BLaER1 treated with 17β-estradiol and CSF1 and Interleukin-3, amounts not matched to agents 10 nM and 100 nM (cell line): ENCODE data around the gene RGL1.
"Not testable (repeated sequence)": the region's sequence is repeated elsewhere in the genome, so short reads cannot be mapped to it uniquely, and the experiment has no call there.

Experiments used
- H3K27ac ChIP-seq, 11 experiments: shearing (Covaris generic); formaldehyde crosslinking; 2 replicates each; pipeline ENCODE4 v1.8.1; 2022
- H3K27me3 ChIP-seq, 11 experiments: shearing (Covaris generic); formaldehyde crosslinking; 2 replicates each; pipeline ENCODE4 v1.8.1; 2022
- H3K36me3 ChIP-seq, 11 experiments: shearing (Covaris generic); formaldehyde crosslinking; 2 replicates each; pipeline ENCODE4 v1.8.1; 2022
- H3K4me1 ChIP-seq, 10 experiments: shearing (Covaris generic); formaldehyde crosslinking; 2 replicates each; pipeline ENCODE4 v1.8.1; 2022
- H3K4me2 ChIP-seq, 11 experiments: shearing (Covaris generic); formaldehyde crosslinking; 2 replicates each; pipeline ENCODE4 v1.8.1; 2022
- H3K4me3 ChIP-seq, 10 experiments: shearing (Covaris generic); formaldehyde crosslinking; 2 replicates each; pipeline ENCODE4 v1.8.1; 2022
- H3K9ac ChIP-seq, 11 experiments: shearing (Covaris generic); formaldehyde crosslinking; 2 replicates each; pipeline ENCODE4 v1.8.1; 2022
- H3K9me3 ChIP-seq, 11 experiments: shearing (Covaris generic); formaldehyde crosslinking; replicated peaks in 1 of 11; 2 replicates each; pipeline ENCODE4 v1.8.1; 2022
- H4K20me1 ChIP-seq, 11 experiments: shearing (Covaris generic); formaldehyde crosslinking; 2 replicates each; pipeline ENCODE4 v1.8.1; 2022
- Cebpa-rat ChIP-seq, 11 experiments: shearing (Covaris generic); IDR thresholded peaks; 2 replicates each; pipeline ENCODE4 v1.8.1; 2022

Gene RGL1

DNA sequence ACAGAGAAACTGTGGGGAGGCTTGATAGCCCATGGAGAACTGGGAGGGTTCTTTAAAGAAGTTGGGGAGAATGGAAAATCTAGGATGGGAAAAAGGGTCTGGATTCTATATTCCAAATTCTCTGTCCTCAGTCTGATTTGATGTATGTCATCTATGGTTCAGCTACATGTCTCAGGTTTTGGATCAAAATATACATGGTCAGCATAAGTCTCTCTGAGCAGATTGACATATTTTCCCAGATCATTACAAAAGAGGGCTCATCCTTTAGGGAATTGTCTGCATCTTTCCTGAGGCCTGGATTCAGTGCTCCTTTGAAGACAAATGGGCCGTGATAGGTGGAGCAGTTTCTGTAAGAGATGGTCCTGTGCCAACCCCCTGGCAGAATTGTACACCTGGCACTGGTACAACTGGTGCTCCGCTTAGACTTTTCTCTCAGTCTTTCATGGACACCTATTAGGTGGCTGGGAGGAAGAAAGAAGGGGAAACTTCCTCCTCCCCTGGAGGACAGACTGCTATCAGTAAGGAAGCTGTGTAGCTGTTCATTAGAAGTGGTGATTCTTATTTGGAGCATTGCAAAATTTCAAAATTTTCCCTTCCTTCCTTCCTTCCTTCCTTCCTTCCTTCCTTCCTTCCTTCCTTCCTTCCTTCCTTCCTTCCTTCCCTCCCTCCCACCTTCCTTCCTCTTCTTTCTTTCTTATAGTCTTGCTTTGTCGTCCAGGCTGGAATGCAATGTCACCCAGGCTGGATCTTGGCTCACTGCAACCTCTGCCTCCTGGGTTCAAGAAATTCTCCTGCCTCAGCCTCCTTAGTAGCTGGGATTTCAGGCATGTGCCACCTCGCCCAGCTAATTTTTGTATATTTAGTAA, 26.1 kb upstream of the RGL1 start:
- H3K36me3 ChIP-seq: peaks cover 0 to 20% (median 10%) of the 10 kb centered on the region in 11 experiments; a peak in 10 of 22 replicates
- H3K9me3 ChIP-seq: peaks cover 53 to 72% (median 63%) of the 10 kb centered on the region in 11 experiments
- no peaks in the 10 kb centered on the region for H4K20me1 ChIP-seq
- peak overlapping the region in 2 of 11 experiments; percentile 7 to 32; a peak in 1 of 22 replicates for H3K9ac ChIP-seq
- no peaks in the 10 kb centered on the region for H3K27me3 ChIP-seq
- H3K4me1 ChIP-seq: peaks cover 0 to 26% (median 14%) of the 10 kb centered on the region in 10 experiments; a peak in 17 of 20 replicates
- 0 out of 20 replicates have a peak overlapping the region, but pooled peaks of 2 of the 10 experiments have one; percentile 11 to 28 for H3K4me3 ChIP-seq
- H3K4me2 ChIP-seq: peak overlapping the region in 6 of 11 experiments; percentile 44 to 73 (median 62); a peak in 12 of 22 replicates
- no peak for TF ChIP-seq Cebpa-rat (IDR thresholded peaks at IDR 0.05)
- H3K27ac ChIP-seq: peak overlapping the region in 4 of 11 experiments; percentile 10 to 65 (median 38); a peak in 4 of 22 replicates

GRCh38 chr1:183780159-183780558, 24.8 kb upstream of the RGL1 start:
- H3K4me3 ChIP-seq: no peak overlapping the region
- TF ChIP-seq Cebpa-rat (IDR thresholded peaks at IDR 0.05): no peak
- peak overlapping the region in 2 of 11 experiments; percentile 49 to 57; a peak in 4 of 22 replicates for H3K4me2 ChIP-seq
- H3K9ac ChIP-seq: no peak overlapping the region
- H3K9me3 ChIP-seq: peaks cover 40 to 58% (median 49%) of the 10 kb centered on the region in 11 experiments
- peaks cover 0 to 11% (median 3%) of the 10 kb centered on the region in 11 experiments; a peak in 6 of 22 replicates for H3K36me3 ChIP-seq
- peaks cover 0 to 26% (median 14%) of the 10 kb centered on the region in 10 experiments; a peak in 17 of 20 replicates for H3K4me1 ChIP-seq
- no peaks in the 10 kb centered on the region for H4K20me1 ChIP-seq
- no peak overlapping the region for H3K27ac ChIP-seq
- H3K27me3 ChIP-seq: no peaks in the 10 kb centered on the region

GRCh38 chr1:183780757-183781156, 24.2 kb upstream of the RGL1 start:
- Histone ChIP-seq H3K4me3 (no peak overlapping the region), H3K4me2 (peak overlapping the region in 2 of 11 experiments; percentile 49 to 57; a peak in 4 of 22 replicates), H3K36me3 (peaks cover 0 to 9% (median 0%) of the 10 kb centered on the region in 11 experiments; a peak in 3 of 22 replicates), H3K4me1 (peaks cover 0 to 26% (median 14%) of the 10 kb centered on the region in 10 experiments; a peak in 17 of 20 replicates), H3K9me3 (peaks cover 35 to 52% (median 43%) of the 10 kb centered on the region in 11 experiments), H4K20me1 (no peaks in the 10 kb centered on the region), H3K27ac (no peak overlapping the region), H3K27me3 (no peaks in the 10 kb centered on the region), H3K9ac (no peak overlapping the region)
- no peak for TF ChIP-seq Cebpa-rat (IDR thresholded peaks at IDR 0.05)

DNA sequence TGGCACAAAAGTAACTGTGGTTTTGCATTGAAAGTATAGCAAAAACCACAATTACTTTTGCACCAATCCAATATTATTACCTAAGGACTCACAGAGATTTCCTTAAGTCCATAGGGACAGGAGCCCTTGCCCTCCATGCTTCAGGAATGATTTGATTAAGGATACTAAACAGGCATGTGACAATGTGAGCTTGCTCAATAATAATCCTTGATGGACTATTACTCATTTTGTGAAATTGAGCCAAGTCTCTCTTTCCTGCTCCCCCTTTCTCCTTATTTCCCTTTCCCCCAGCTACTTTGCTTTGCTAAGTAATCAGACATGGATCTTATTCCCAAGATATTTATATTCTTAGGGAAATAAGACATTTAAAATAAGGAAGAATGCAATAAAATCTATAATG, 21.6 kb upstream of the RGL1 start:
- no peak for TF ChIP-seq Cebpa-rat (IDR thresholded peaks at IDR 0.05)
- Histone ChIP-seq H3K4me3 (no peak overlapping the region), H3K27ac (no peak overlapping the region), H3K4me1 (peaks cover 0 to 14% (median 7%) of the 10 kb centered on the region in 10 experiments; a peak in 16 of 20 replicates), H3K4me2 (no peak overlapping the region), H4K20me1 (no peaks in the 10 kb centered on the region), H3K36me3 (no peaks in the 10 kb centered on the region), H3K9ac (no peak overlapping the region), H3K27me3 (no peaks in the 10 kb centered on the region), H3K9me3 (peaks cover 16 to 26% (median 20%) of the 10 kb centered on the region in 11 experiments; a peak in 21 of 22 replicates)

DNA sequence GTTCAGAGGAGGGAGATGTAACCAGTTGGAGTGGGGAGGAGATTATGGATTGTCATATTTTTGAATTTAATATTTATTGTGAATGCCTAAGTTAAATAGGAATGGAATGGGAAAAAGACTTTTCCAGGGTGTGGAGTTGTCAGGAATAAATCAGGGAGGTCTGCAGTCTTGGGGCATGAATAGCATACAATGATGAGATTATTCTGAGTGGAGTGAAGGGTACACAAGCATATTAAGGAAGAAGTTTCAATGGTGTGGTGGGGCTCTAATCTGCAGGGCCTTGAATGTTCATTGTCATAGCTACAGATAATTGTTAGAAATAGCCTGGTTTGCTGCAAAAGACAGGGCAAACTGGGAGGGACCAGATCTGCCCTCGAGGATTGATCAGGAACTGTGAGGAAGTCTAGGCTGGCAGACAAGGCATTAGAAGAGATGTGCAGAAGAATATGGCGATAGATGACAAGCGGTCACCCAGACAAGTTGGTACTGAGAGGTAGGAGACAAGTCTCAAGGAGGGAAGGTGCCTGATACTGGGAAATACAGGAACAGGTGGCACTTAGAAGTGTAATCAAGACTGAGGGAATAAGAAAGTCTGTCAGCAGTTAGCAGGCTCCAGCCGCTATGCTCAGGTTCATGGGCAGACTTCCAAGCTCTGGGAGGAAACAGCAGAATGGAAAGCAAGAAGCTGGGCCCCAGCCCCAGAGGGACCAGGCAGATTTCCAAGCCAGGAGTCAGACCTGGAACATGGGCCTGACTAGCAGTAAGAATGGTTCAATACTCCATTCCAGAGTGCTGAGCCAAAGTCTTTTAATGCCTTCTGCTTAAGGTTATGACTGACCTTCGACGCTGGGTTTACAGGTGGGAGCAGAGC, 20.9 kb upstream of the RGL1 start:
- no peak for TF ChIP-seq Cebpa-rat (IDR thresholded peaks at IDR 0.05)
- Histone ChIP-seq H3K4me2 (no peak overlapping the region), H3K9me3 (peaks cover 9 to 20% (median 14%) of the 10 kb centered on the region in 11 experiments; a peak in 19 of 22 replicates), H3K9ac (no peak overlapping the region), H4K20me1 (no peaks in the 10 kb centered on the region), H3K27ac (no peak overlapping the region), H3K36me3 (no peaks in the 10 kb centered on the region), H3K27me3 (no peaks in the 10 kb centered on the region), H3K4me3 (no peak overlapping the region), H3K4me1 (peaks cover 0 to 14% (median under 1%) of the 10 kb centered on the region in 10 experiments; a peak in 8 of 20 replicates)

GRCh38 chr1:183785921-183786320, 19.0 kb upstream of the RGL1 start:
- H3K36me3 ChIP-seq, H3K4me3 ChIP-seq, H3K9me3 ChIP-seq, H4K20me1 ChIP-seq, H3K9ac ChIP-seq, H3K27me3 ChIP-seq, H3K27ac ChIP-seq, H3K4me1 ChIP-seq, H3K4me2 ChIP-seq: not testable (repeated sequence)

DNA sequence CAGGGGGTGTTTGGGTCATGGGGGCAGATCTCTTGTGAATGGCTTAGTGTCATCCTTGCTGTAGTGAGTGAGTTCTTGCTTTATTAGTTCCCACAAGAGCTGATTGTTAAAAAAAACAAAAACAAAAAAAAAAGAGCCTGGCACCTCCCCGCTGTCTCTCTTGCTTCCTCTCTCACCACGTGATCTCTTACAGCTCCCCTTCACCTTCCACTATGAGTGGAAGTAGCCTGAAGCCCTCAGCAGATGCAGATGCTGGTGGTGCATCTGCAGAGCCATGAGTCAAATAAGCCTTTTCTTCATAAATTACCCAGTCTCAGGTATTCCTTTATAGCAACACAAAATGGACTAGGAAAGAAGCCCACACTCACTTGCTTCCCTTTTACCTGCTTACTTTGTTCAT, 17.2 kb upstream of the RGL1 start:
- H4K20me1 ChIP-seq: no peaks in the 10 kb centered on the region
- no peak overlapping the region for H3K9ac ChIP-seq
- no peak overlapping the region for H3K4me2 ChIP-seq
- no peaks in the 10 kb centered on the region for H3K27me3 ChIP-seq
- H3K4me1 ChIP-seq: peaks cover 0 to 22% (median 0%) of the 10 kb centered on the region in 10 experiments; a peak in 5 of 20 replicates
- no peak overlapping the region for H3K4me3 ChIP-seq
- H3K27ac ChIP-seq: no peak overlapping the region
- peaks cover 0 to 5% (median under 1%) of the 10 kb centered on the region in 11 experiments; a peak in 14 of 22 replicates for H3K9me3 ChIP-seq
- TF ChIP-seq Cebpa-rat (IDR thresholded peaks at IDR 0.05): no peak
- H3K36me3 ChIP-seq: no peaks in the 10 kb centered on the region

DNA sequence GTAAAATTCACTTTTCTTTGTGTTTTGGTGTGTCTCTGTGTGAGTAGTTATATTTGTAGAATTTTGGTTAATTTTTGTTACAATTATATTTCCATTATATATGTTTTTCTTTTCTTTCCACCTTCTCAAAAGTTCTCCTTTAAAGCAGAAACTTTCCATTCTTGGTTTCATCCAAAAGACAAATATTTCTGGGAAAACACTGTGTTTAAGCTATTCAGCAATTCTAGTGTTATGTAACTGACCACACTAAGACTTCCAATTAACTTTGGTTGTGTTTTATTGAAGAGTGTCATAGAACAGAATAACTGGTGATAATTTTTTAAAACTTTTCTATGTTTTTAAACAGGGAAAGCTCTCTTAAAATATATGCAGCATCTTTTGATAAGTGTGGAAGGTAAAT, 13.6 kb upstream of the RGL1 start:
- H3K4me1 ChIP-seq: peaks cover 0 to 22% (median 0%) of the 10 kb centered on the region in 10 experiments; a peak in 5 of 20 replicates
- peaks cover 6 to 15% (median 8%) of the 10 kb centered on the region in 11 experiments; a peak in 19 of 22 replicates for H3K9me3 ChIP-seq
- no peak for TF ChIP-seq Cebpa-rat (IDR thresholded peaks at IDR 0.05)
- H3K9ac ChIP-seq: no peak overlapping the region
- peak overlapping the region in 2 of 11 experiments; percentile 59 to 75; a peak in 2 of 22 replicates for H3K4me2 ChIP-seq
- H3K27me3 ChIP-seq: no peaks in the 10 kb centered on the region
- H3K27ac ChIP-seq: no peak overlapping the region
- no peaks in the 10 kb centered on the region for H4K20me1 ChIP-seq
- H3K36me3 ChIP-seq: no peaks in the 10 kb centered on the region
- H3K4me3 ChIP-seq: no peak overlapping the region
